Kidney epithelial cell (primary cell): Measurements from ENCODE around the gene ARSI. TPM values are rescaled to one million over a fixed set of nuclear protein-coding genes. Genes with fewer than 3 reads are reported as not detected.

Experiments used
- DNase-seq: peaks from one replicate; pipeline ENCODE4 v3.0.0-alpha.2; 2010; ENCODE audit warnings: low read depth
- H3K27me3 ChIP-seq: 2 replicates; pipeline ENCODE4 v1.6.0; 2011; ENCODE audit warnings: low read length; ENCODE audit not compliant: control insufficient read depth, insufficient read depth
- H3K36me3 ChIP-seq: 2 replicates; pipeline ENCODE4 v1.5.1; 2011; ENCODE audit warnings: low read length; ENCODE audit not compliant: control insufficient read depth, insufficient read depth
- H3K4me3 ChIP-seq: 2 replicates; pipeline ENCODE4 v1.5.1; 2011; ENCODE audit warnings: low read depth, mild to moderate bottlenecking, control low read depth, low read length
- CTCF ChIP-seq: IDR thresholded peaks from 2 replicates; pipeline ENCODE4 v1.5.1; 2011; ENCODE audit warnings: mild to moderate bottlenecking, moderate library complexity, low read length, control low read depth, inconsistent platforms; ENCODE audit not compliant: insufficient read depth, poor library complexity, severe bottlenecking
- total RNA-seq: library from RNA; depleted of rRNA; stranded (reverse); fragments of >200 nt; gene quantifications from 2 replicates; pipeline ENCODE4 v1.2.3, GENCODE V29; 2015

ARSI gene
- total RNA-seq, 1 donor from 2014 or later = 2.4 TPM

- no peaks in the 10 kb centered on the region for H3K36me3 ChIP-seq
- no peak for DNase-seq
- no peak overlapping the region for H3K4me3 ChIP-seq
- H3K27me3 ChIP-seq = peaks cover 12% of the 10 kb centered on the region
- no peak for TF ChIP-seq CTCF
These were observed 11.0 kb downstream of the ARSI start for GRCh38 chr5:150291388-150292385.

GRCh38 chr5:150289551-150290390 is 12.9 kb downstream of the ARSI start, which contains the start of gene CAMK2A:
Gene CAMK2A (minus strand): TSS chr5:150289773. CDS start chr5:150289625, 148 bp downstream.
- DNase-seq = no peak
- peaks cover 12% of the 10 kb centered on the region for H3K27me3 ChIP-seq
- H3K36me3 ChIP-seq = no peaks in the 10 kb centered on the region
- no peak for TF ChIP-seq CTCF
- H3K4me3 ChIP-seq = no peak within 1 kb of the TSS

- DNase-seq = no peak
- no peak for TF ChIP-seq CTCF
- H3K36me3 ChIP-seq = no peaks in the 10 kb centered on the region
- peaks cover 15% of the 10 kb centered on the region for H3K27me3 ChIP-seq
- H3K4me3 ChIP-seq = no peak overlapping the region
These were observed 13.9 kb downstream of the ARSI start for GRCh38 chr5:150288791-150289190.

GRCh38 chr5:150288361-150288760 is 14.3 kb downstream of the ARSI start:
- Histone ChIP-seq H3K27me3 (peaks cover 15% of the 10 kb centered on the region), H3K36me3 (no peaks in the 10 kb centered on the region)
- TF ChIP-seq CTCF = no peak

GRCh38 chr5:150286820-150287219 is 15.9 kb downstream of the ARSI start:
- Histone ChIP-seq H3K27me3 (peaks cover 15% of the 10 kb centered on the region), H3K4me3 (no peak overlapping the region), H3K36me3 (no peaks in the 10 kb centered on the region)
- DNase-seq = no peak
- TF ChIP-seq CTCF = peak; percentile 45

More at GRCh38 chr5:150288361-150288760, 14.3 kb downstream of the ARSI start:
- H3K4me3 ChIP-seq = no peak overlapping the region
- no peak for DNase-seq
